Measurements from ENCODE around the gene DBNL. TPM values are rescaled to one million over a fixed set of nuclear protein-coding genes. Genes with fewer than 3 reads are reported as not detected.

DBNL gene
- total and polyA plus RNA-seq, 5 experiments from 2014 or later = 180 to 222 (median 192) TPM

DNA sequence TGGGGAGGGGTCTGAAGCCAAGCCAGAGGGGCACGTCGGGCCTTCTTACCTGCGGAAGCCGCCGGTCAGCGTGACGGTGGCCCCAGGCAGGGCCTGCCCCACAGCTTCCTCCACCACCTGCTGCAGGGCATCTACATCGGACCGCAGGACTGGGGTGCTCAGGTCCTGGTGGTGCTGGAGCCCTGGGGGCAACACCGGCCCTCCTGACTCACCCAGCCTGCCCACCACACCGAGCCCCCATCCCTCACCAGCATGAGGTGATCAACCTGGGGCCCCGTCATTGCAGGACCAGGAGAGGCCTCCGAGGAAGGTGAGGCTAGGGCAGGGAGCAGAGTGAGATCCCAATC, 29.8 kb downstream of the DBNL start:
- Mint-ChIP-seq H3K4me3 (peak overlapping the region in 1 of 10 donors; percentile 28), H3K9me3 (no peaks in the 10 kb centered on the region), H3K27me3 (no peaks in the 10 kb centered on the region), H3K36me3 (peaks cover 0 to 63% (median 0%) of the 10 kb centered on the region in 3 donors), H3K27ac (peak overlapping the region in 8 of 10 donors; percentile 16 to 94 (median 84)), H3K4me1 (peaks cover 10 to 60% (median 41%) of the 10 kb centered on the region in 4 donors)
- POLR2A ChIA-PET = interaction anchor here (0.6 to 2.7 kb wide), 4 partner anchors 8 to 63 kb away, joined by 3 to 15 read pairs (median 4); partner anchors contain the start of genes DBNL and PGAM2
- ATAC-seq (no peak), DNase-seq (no peak)

- Mint-ChIP-seq H3K36me3 (peaks cover 0 to 63% (median 0%) of the 10 kb centered on the region in 3 donors), H3K27ac (peak overlapping the region in 6 of 10 donors; percentile 25 to 91 (median 57)), H3K4me3 (no peak overlapping the region), H3K27me3 (no peaks in the 10 kb centered on the region), H3K4me1 (peaks cover 10 to 66% (median 43%) of the 10 kb centered on the region in 4 donors), H3K9me3 (no peaks in the 10 kb centered on the region)
- DNase-seq (peak in 1 of 10 donors; percentile 57), ATAC-seq (no peak)
- POLR2A ChIA-PET = interaction anchor here (0.7 to 2.7 kb wide), 6 partner anchors 9 to 719 kb away, joined by 3 to 15 read pairs (median 4); partner anchors contain the start of genes DBNL and PGAM2
Measured at GRCh38 chr7:44075296-44076075, 31.0 kb downstream of the DBNL start.

DNA sequence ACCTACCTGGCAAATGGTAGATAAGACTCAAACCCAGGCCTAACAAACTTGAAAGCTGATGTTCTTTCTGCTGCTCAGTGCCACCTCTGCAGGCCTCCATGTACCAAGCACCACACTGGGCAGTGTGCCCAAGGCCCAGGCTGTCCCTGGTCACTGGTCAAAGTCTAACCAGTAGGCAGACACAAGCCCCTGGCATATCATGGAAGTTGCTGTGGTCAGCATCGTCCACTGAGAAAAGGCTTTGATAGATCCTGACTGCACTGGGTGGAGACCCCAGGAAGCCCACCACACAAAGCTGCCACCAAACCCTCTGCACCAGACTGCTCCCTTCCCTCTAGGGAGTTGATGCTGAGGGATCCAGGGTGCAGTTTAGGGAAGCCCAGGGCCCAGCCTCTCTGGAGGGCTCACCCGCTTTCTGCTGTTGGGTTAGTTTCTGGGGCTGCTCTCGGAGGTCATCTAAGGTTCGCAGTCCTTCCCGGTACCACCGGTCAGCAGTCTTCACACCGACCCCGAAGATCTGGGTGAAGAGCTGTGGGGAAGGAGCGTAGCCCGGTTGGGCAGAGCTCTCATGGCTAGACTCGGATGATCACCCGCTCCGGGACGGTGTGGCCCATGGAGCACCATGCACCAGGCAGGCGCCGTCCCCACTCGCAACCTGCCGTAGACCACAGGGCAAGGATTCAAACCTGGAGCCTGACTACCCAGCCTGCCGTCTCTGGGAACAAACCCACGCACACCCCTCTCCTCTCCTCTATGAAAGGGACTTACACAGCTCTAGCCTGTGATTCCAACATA, 31.8 kb downstream of the DBNL start:
- no peaks in the 10 kb centered on the region for H3K9me3 Mint-ChIP-seq
- peak overlapping the region in 1 of 10 donors; percentile 76 for H3K27ac Mint-ChIP-seq
- peaks cover 15 to 67% (median 51%) of the 10 kb centered on the region in 4 donors for H3K4me1 Mint-ChIP-seq
- peaks cover 0 to 69% (median 4%) of the 10 kb centered on the region in 3 donors for H3K36me3 Mint-ChIP-seq
- H3K4me3 Mint-ChIP-seq = no peak overlapping the region
- no peak for ATAC-seq
- POLR2A ChIA-PET = interaction anchor here (0.9 to 2.7 kb wide), 3 partner anchors 10 to 121 kb away, joined by 3 to 15 read pairs (median 13); partner anchors contain the start of gene PGAM2
- peak in 1 of 10 donors; percentile 56 for DNase-seq
- H3K27me3 Mint-ChIP-seq = no peaks in the 10 kb centered on the region

DNA sequence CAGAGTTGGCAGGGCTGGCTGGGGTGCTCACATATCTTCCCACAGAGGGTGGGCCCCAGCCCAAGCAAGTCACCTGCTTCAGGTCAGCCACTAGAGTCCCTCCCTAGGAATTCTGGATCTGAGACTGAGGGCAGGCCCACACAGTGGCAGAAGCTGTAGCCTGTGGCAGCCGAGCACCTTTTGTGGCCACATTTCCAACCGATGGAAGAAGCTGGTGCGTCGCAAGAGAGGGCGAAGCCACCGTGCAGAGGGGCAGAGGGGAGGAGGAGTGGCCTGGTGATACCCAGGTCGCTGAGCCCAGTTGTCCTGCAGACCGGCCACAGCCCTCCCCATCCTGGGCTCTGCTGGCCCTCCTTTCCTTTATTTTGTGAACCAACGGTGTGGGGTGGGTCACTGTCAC, 32.6 kb downstream of the DBNL start:
- ATAC-seq = no peak
- DNase-seq = peak in 1 of 10 donors; percentile 52
- no peaks in the 10 kb centered on the region for H3K27me3 Mint-ChIP-seq
- H3K4me3 Mint-ChIP-seq = no peak overlapping the region
- peaks cover 17 to 68% (median 50%) of the 10 kb centered on the region in 4 donors for H3K4me1 Mint-ChIP-seq
- POLR2A ChIA-PET = interaction anchor here (2.7 kb wide), 1 partner anchor 10 kb away, joined by 15 read pairs; the partner anchor contains the start of gene PGAM2
- no peaks in the 10 kb centered on the region for H3K9me3 Mint-ChIP-seq
- H3K27ac Mint-ChIP-seq = peak overlapping the region in 1 of 10 donors; percentile 20
- peaks cover 0 to 68% (median 5%) of the 10 kb centered on the region in 3 donors for H3K36me3 Mint-ChIP-seq

DNA sequence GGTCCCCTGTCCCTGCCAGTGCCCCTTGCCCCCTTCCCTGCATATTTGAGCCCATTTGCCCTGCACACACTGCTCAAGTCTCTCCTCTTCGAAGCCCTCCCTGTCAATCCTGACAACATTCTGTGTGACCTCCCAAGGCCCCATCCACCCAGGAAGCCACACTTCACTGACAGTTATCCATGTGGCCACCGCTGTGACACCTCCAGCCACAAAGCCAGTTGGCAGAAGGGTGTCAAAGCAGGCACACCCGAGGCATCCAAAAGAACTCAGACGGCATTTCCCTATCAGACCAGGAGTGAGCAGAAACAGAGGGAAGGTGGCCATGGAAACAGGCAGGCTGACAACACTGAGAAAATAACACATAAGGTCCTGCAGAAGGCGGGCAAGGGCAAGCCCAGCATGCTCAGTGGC, 33.2 kb downstream of the DBNL start:
- peaks cover 15 to 63% (median 43%) of the 10 kb centered on the region in 4 donors for H3K4me1 Mint-ChIP-seq
- H3K27me3 Mint-ChIP-seq = no peaks in the 10 kb centered on the region
- H3K4me3 Mint-ChIP-seq = no peak overlapping the region
- H3K27ac Mint-ChIP-seq = peak overlapping the region in 9 of 10 donors; percentile 2 to 86 (median 66)
- ATAC-seq (no peak), DNase-seq (peak in 1 of 10 donors; percentile 15)
- peaks cover 0 to 63% (median 5%) of the 10 kb centered on the region in 3 donors for H3K36me3 Mint-ChIP-seq
- H3K9me3 Mint-ChIP-seq = no peaks in the 10 kb centered on the region
- POLR2A ChIA-PET = interaction anchor here (4.5 kb wide), 1 partner anchor 11 kb away, joined by 56 read pairs; the partner anchor contains the start of gene PGAM2

- Mint-ChIP-seq H3K36me3 (peaks cover 0 to 56% (median 5%) of the 10 kb centered on the region in 3 donors), H3K9me3 (no peaks in the 10 kb centered on the region), H3K27ac (peak overlapping the region in 5 of 10 donors; percentile 30 to 86 (median 66)), H3K27me3 (no peaks in the 10 kb centered on the region), H3K4me3 (peak overlapping the region in 2 of 10 donors; percentile 64 to 73), H3K4me1 (peaks cover 15 to 62% (median 40%) of the 10 kb centered on the region in 4 donors)
- POLR2A ChIA-PET = interaction anchor here (1.2 to 4.5 kb wide), 2 partner anchors 12 to 49 kb away, joined by 3 to 56 read pairs; partner anchors contain the start of gene PGAM2
- ATAC-seq (no peak), DNase-seq (peak in 1 of 10 donors; percentile 6)
Measured at GRCh38 chr7:44078521-44078920, 34.0 kb downstream of the DBNL start.

DNA sequence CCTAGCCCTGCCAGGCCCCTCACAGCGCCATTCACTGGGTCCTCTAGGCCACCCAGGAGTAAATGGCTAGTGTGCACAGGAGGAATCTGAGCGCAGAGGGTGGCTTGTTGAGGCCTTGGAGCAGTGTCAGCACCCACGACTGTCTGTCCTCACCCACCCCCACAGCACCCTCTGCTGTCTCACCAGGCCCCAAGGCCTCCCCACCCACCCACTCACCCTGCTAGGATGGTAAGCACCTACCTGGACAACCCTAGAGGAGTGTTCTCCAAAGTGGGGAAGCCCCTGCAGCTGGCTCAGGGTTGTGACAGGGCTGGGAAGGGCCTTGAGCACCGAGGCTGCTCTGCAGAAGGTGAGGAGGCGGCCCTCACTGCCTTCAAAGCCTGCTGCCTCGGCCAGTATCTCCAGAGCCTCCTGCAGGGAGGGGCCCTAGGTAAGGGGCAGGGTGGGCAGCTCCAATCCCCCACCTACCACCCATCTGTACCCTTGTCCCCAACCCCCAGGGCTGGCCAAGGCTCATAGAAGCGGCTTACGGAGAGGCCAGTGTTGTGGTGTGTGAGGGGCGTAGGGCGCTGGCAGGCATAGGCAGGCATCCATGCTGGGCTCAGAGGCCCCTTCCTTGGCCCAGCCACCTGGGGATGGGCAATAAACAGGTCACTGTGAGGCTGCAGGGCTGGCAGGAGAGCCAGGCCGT, 35.0 kb downstream of the DBNL start:
- peaks cover 15 to 54% (median 37%) of the 10 kb centered on the region in 4 donors for H3K4me1 Mint-ChIP-seq
- H3K27ac Mint-ChIP-seq = peak overlapping the region in 3 of 10 donors; percentile 13 to 52 (median 24)
- H3K36me3 Mint-ChIP-seq = peaks cover 0 to 51% (median 5%) of the 10 kb centered on the region in 3 donors
- no peaks in the 10 kb centered on the region for H3K27me3 Mint-ChIP-seq
- H3K4me3 Mint-ChIP-seq = peak overlapping the region in 1 of 10 donors; percentile 18
- DNase-seq (peak in 1 of 10 donors; percentile 53), ATAC-seq (no peak)
- POLR2A ChIA-PET = interaction anchor here (0.6 to 4.5 kb wide), 3 partner anchors 13 to 48 kb away, joined by 3 to 56 read pairs (median 3); partner anchors contain the start of gene PGAM2
- H3K9me3 Mint-ChIP-seq = no peaks in the 10 kb centered on the region

DNA sequence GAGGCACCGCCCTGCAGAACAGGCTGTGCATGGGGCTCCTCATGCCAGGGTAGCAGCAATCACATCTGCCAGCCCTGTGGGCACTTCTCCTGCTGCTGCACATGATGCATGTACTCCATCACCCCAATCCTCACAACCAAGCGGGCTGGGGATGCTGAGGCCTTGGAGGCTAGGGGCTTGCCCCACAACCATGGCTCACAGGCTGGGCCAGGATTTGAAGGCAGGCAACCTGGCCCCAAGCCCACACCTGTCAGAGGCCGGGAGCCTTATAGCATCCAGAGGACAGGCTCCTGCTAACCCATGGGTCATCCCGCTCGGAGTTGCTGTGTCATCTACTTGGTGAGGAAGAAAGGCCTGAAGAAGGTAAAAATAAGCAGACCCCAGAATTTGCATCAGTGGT, 35.6 kb downstream of the DBNL start:
- ATAC-seq (no peak), DNase-seq (peak in 1 of 10 donors; percentile 59)
- H3K4me1 Mint-ChIP-seq = peaks cover 15 to 50% (median 34%) of the 10 kb centered on the region in 4 donors
- no peaks in the 10 kb centered on the region for H3K27me3 Mint-ChIP-seq
- POLR2A ChIA-PET = interaction anchor here (1.9 to 4.5 kb wide), 5 partner anchors 14 to 43 kb away, joined by 9 to 56 read pairs (median 18); partner anchors contain the start of genes DBNL, PGAM2 and POLD2
- peak overlapping the region in 1 of 10 donors; percentile 24 for H3K4me3 Mint-ChIP-seq
- H3K36me3 Mint-ChIP-seq = peaks cover 0 to 45% (median 5%) of the 10 kb centered on the region in 3 donors
- no peaks in the 10 kb centered on the region for H3K9me3 Mint-ChIP-seq
- H3K27ac Mint-ChIP-seq = peak overlapping the region in 3 of 10 donors; percentile 36 to 59 (median 57)

DNA sequence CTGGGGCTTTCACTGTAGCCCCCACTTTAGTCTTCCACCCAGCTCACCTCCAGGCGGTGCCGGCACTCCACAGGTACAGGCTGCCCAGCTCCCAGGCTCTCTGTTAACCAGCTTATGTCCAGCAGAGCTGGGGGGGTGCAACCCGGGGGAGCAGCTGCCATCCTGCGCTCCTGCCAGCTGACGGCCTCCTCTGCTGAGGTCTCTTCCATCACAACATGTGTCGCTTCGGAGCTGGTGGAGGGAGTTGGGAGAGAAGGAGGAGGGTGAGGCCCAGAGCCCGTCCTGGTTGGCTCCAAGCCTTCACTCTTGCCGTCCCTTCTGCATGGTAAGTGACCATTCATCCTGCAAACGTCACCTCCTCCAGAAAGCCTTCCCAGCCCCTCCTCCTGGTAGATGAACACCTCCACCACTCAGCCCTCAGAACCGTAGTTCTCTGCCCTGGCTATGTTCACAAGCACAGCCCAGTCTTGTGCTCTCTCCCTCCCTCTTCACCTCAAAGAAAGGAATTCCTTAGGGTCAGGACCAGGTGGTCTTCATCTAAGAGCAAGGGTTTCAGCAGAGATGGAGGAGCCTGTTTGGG, 36.3 kb downstream of the DBNL start:
- DNase-seq (no peak), ATAC-seq (no peak)
- POLR2A ChIA-PET = interaction anchor here (0.6 to 4.5 kb wide), 17 partner anchors 9 to 409 kb away, joined by 3 to 56 read pairs (median 6); partner anchors contain the start of genes DBNL, NUDCD3, PGAM2 and POLD2
- peaks cover 0 to 39% (median 5%) of the 10 kb centered on the region in 3 donors for H3K36me3 Mint-ChIP-seq
- H3K4me1 Mint-ChIP-seq = peaks cover 15 to 48% (median 33%) of the 10 kb centered on the region in 4 donors
- no peaks in the 10 kb centered on the region for H3K9me3 Mint-ChIP-seq
- peak overlapping the region; percentile 82 to 94 (median 88) for H3K4me3 Mint-ChIP-seq
- peak overlapping the region; percentile 86 to 96 (median 94) for H3K27ac Mint-ChIP-seq
- no peaks in the 10 kb centered on the region for H3K27me3 Mint-ChIP-seq

DNA sequence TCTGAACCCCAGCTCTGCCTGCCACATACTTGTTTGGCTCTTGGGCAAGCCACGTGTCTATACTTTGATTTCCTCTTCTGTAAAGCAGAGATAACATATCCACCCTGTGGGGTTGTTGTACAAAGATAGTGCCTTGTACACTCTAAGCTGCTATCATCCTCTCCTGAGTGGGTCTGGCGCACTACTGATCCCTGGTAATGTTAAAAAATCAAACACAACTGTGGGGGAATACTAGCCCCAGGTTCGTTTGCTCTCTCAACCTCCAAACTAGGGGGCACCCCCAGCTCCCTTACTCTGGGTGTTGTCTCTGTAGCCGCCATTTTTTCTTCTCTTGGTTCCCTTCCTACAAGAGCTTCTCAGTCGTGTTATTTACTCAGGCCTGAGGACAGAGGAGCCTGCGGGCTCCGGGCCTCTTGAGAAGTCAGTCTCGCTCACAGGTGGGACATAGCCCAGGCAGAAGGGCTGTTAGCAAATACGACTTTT, 36.8 kb downstream of the DBNL start:
- DNase-seq (peak in 6 of 10 donors; percentile 37 to 59 (median 46)), ATAC-seq (peak in 1 of 2 donors; percentile 10)
- Mint-ChIP-seq H3K9me3 (no peaks in the 10 kb centered on the region), H3K4me3 (peak overlapping the region; percentile 82 to 94 (median 88)), H3K27ac (peak overlapping the region; percentile 86 to 96 (median 94)), H3K27me3 (no peaks in the 10 kb centered on the region), H3K4me1 (peaks cover 15 to 48% (median 33%) of the 10 kb centered on the region in 4 donors), H3K36me3 (peaks cover 0 to 36% (median 5%) of the 10 kb centered on the region in 3 donors)
- POLR2A ChIA-PET = interaction anchor here (0.6 to 4.5 kb wide), 17 partner anchors 9 to 409 kb away, joined by 3 to 56 read pairs (median 6); partner anchors contain the start of genes DBNL, NUDCD3, PGAM2 and POLD2

Measured in naive thymus-derived CD8-positive, alpha-beta T cell (primary cell).